Suprapubic skin (tissue), 4 donors: ENCODE measurements around the gene DDX41. TPM values are rescaled to one million over a fixed set of nuclear protein-coding genes. Genes with fewer than 3 reads are reported as not detected.
A peak's percentile ranks its signal among the peaks of the same experiment; 100 is the strongest.

ENCODE experiments used
- DNase-seq, 2 donors: peaks; one replicate each; pipeline ENCODE4 v3.0.0-alpha.2; 2019; ENCODE audit warnings: low spot score in 2 of 2
- H3K27ac ChIP-seq: fragments of 200-600 bp; sonication (generic); one replicate; pipeline ENCODE4 v1.5.1; 2019
- H3K27me3 ChIP-seq: fragments of 200-600 bp; sonication (generic); one replicate; pipeline ENCODE4 v1.5.1; 2019
- H3K36me3 ChIP-seq: fragments of 200-600 bp; sonication (generic); one replicate; pipeline ENCODE4 v1.5.1; 2019
- H3K4me1 ChIP-seq: fragments of 200-600 bp; sonication (generic); one replicate; pipeline ENCODE4 v1.5.1; 2019
- H3K4me3 ChIP-seq: fragments of 200-600 bp; sonication (generic); one replicate; pipeline ENCODE4 v1.5.1; 2019; ENCODE audit warnings: mild to moderate bottlenecking
- H3K9me3 ChIP-seq: fragments of 200-600 bp; sonication (generic); one replicate; pipeline ENCODE4 v1.5.1; 2019
- CTCF ChIP-seq, 2 donors: fragments of 200-600 bp in 1 of 2; fragments of 450-650 bp in 1 of 2; sonication (generic) in 1 of 2; IDR thresholded peaks; one replicate each; pipeline ENCODE4 v1.5.1; 2016 to 2019; ENCODE audit warnings: antibody characterized with exemption in 2 of 2, mild to moderate bottlenecking in 1 of 2, moderate library complexity in 1 of 2
- EP300 ChIP-seq: sonication (generic); formaldehyde crosslinking; IDR thresholded peaks from one replicate; pipeline ENCODE4 v1.6.1; 2017; ENCODE audit warnings: antibody characterized with exemption
- POLR2A ChIP-seq, 2 donors: fragments of 450-650 bp; IDR thresholded peaks; one replicate each; pipeline ENCODE4 v1.6.1; 2017; ENCODE audit warnings: antibody characterized with exemption in 2 of 2, mild to moderate bottlenecking in 2 of 2, moderate library complexity in 2 of 2
- POLR2AphosphoS5 ChIP-seq, 3 donors: sonication (generic); formaldehyde crosslinking; IDR thresholded peaks; one replicate each; pipeline ENCODE4 v1.6.1; 2017; ENCODE audit warnings: antibody characterized with exemption in 3 of 3
- WGBS: methylation state at CpG from one replicate; pipeline ENCODE4 v1.1.5; 2018; 5-methylcytosine and 5-hydroxymethylcytosine counted together
- total RNA-seq, 4 donors: library from RNA; depleted of rRNA; stranded (reverse); fragments of >200 nt; gene quantifications; one replicate each; pipeline ENCODE4 v1.1.0, GENCODE V29; 2016

DDX41 gene
- total RNA-seq, 4 donors from 2014 or later: 83.8 to 148 (median 103) TPM

GRCh38 chr5:177531209-177531940 lies 14.6 kb upstream of the DDX41 start:
- H3K4me1 ChIP-seq: peaks cover 20% of the 10 kb centered on the region
- no peak overlapping the region for H3K4me3 ChIP-seq
- H3K9me3 ChIP-seq: no peaks in the 10 kb centered on the region
- TF ChIP-seq CTCF (IDR thresholded peaks at IDR 0.05) (no peak), POLR2A (IDR thresholded peaks at IDR 0.05) (no peak), POLR2AphosphoS5 (IDR thresholded peaks at IDR 0.05) (no peak), EP300 (no peak)
- DNase-seq: peak in 1 of 2 donors; percentile 49
- peaks cover 84% of the 10 kb centered on the region for H3K36me3 ChIP-seq
- 82% methylated on average over 15 of the region's 27 CpGs for WGBS
- no peaks in the 10 kb centered on the region for H3K27me3 ChIP-seq
- H3K27ac ChIP-seq: peak overlapping the region; percentile 52

GRCh38 chr5:177530638-177531037 lies 13.9 kb upstream of the DDX41 start:
- Histone ChIP-seq H3K9me3 (no peaks in the 10 kb centered on the region), H3K36me3 (peaks cover 82% of the 10 kb centered on the region), H3K4me1 (peaks cover 20% of the 10 kb centered on the region), H3K4me3 (no peak overlapping the region), H3K27me3 (no peaks in the 10 kb centered on the region), H3K27ac (peak overlapping the region; percentile 52)
- DNase-seq: peak in 1 of 2 donors; percentile 28
- TF ChIP-seq CTCF (IDR thresholded peaks at IDR 0.05) (no peak), EP300 (no peak), POLR2A (IDR thresholded peaks at IDR 0.05) (no peak), POLR2AphosphoS5 (IDR thresholded peaks at IDR 0.05) (no peak)
- 75% methylated on average over 3 of the region's 3 CpGs for WGBS

GRCh38 chr5:177529247-177530203 lies 12.8 kb upstream of the DDX41 start:
- DNase-seq: peak; percentile 43 to 49
- Histone ChIP-seq H3K27me3 (no peaks in the 10 kb centered on the region), H3K36me3 (peaks cover 82% of the 10 kb centered on the region), H3K4me3 (no peak overlapping the region), H3K27ac (peak overlapping the region; percentile 52), H3K9me3 (no peaks in the 10 kb centered on the region), H3K4me1 (peaks cover 20% of the 10 kb centered on the region)
- 76% methylated on average over 12 of the region's 12 CpGs for WGBS
- no peak for TF ChIP-seq POLR2A (IDR thresholded peaks at IDR 0.05)
- TF ChIP-seq EP300: no peak
- TF ChIP-seq CTCF (IDR thresholded peaks at IDR 0.05): no peak
- TF ChIP-seq POLR2AphosphoS5 (IDR thresholded peaks at IDR 0.05): no peak

DNA sequence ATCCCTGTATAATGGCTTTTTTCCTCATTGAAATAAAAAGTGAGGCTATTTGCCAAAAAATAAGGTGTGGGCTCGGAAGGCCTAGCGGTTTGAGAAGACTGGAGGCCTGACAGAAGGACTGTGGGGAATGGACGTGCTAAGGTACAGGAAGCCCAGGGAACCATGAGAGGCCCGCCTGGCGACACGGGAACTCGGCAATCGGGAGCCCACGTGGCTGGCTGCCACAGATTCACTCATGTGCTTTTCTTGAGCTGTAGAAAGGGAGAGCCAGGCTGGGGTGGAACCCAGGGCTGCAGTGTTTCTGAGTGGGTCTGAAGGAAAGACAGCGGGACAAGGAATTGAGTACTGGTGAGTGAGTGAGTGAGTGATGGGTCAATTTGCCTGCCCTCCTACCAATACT lies 11.9 kb upstream of the DDX41 start:
- peak; percentile 44 to 45 for DNase-seq
- Histone ChIP-seq H3K4me1 (peaks cover 20% of the 10 kb centered on the region), H3K9me3 (no peaks in the 10 kb centered on the region), H3K4me3 (no peak overlapping the region), H3K27ac (no peak overlapping the region), H3K36me3 (peaks cover 84% of the 10 kb centered on the region), H3K27me3 (no peaks in the 10 kb centered on the region)
- WGBS: 85% methylated on average over 10 of the region's 10 CpGs
- TF ChIP-seq POLR2A (IDR thresholded peaks at IDR 0.05) (no peak), CTCF (IDR thresholded peaks at IDR 0.05) (no peak), POLR2AphosphoS5 (IDR thresholded peaks at IDR 0.05) (no peak), EP300 (no peak)

GRCh38 chr5:177527595-177527994 lies 10.8 kb upstream of the DDX41 start:
- Histone ChIP-seq H3K9me3 (no peaks in the 10 kb centered on the region), H3K27me3 (no peaks in the 10 kb centered on the region), H3K27ac (no peak overlapping the region), H3K4me3 (no peak overlapping the region), H3K36me3 (peaks cover 87% of the 10 kb centered on the region), H3K4me1 (peaks cover 20% of the 10 kb centered on the region)
- DNase-seq: peak in 1 of 2 donors; percentile 63
- TF ChIP-seq POLR2A (IDR thresholded peaks at IDR 0.05) (no peak), POLR2AphosphoS5 (IDR thresholded peaks at IDR 0.05) (no peak), CTCF (IDR thresholded peaks at IDR 0.05) (no peak), EP300 (no peak)
- WGBS: 90% methylated on average over 8 of the region's 8 CpGs
